HCT116 (cell line): Measurements from ENCODE around the gene RAB27B. TPM values are rescaled to one million over a fixed set of nuclear protein-coding genes. Genes with fewer than 3 reads are reported as not detected.

Source experiments
- ATAC-seq: fragments of 200-7000 bp; cut with Tn5 transposase; 2 replicates; pipeline ENCODE4 v1.9.1; 2020; ENCODE audit warnings: mild to moderate bottlenecking, moderate library complexity
- BruUV-seq: library from RNA; stranded (reverse); fragments of 400-500 nt; replicated peaks from 2 replicates; lab custom pipeline; 2021; lab: Mats Ljungman, UMichigan
- CTCF ChIA-PET: fragments of 300-600 bp; sonication (Branson Sonifier 250); formaldehyde crosslinking; loops from one replicate; lab custom pipeline; 2021; ENCODE audit warnings: antibody characterized with exemption; lab: Charles Lee
- POLR2A ChIA-PET: fragments of 300-600, 350-600 bp; sonication (Branson Sonifier 250); formaldehyde crosslinking; loops from one replicate; lab custom pipeline; 2021; ENCODE audit warnings: antibody characterized with exemption; lab: Charles Lee
- RAD21 ChIA-PET, 2 experiments: fragments of 300-600 bp; sonication (Branson Sonifier 250); formaldehyde crosslinking; loops; one replicate each; lab custom pipeline; 2023; ENCODE audit warnings: low total read pairs in 2 of 2; ENCODE audit not compliant: uncharacterized antibody in 2 of 2, unreplicated experiment in 2 of 2, low non-redundant PET in 1 of 2; lab: Charles Lee
- DNase-seq: peaks from one replicate; pipeline ENCODE4 v3.0.0-alpha.2; 2010; ENCODE audit warnings: low read depth, low spot score
- H2AFZ ChIP-seq: fragments of 200-600 bp; shearing (Covaris generic), sonication (generic); 2 replicates; pipeline ENCODE4 v1.6.1; 2017; ENCODE audit warnings: low read depth, mixed run types, mixed read lengths, antibody characterized with exemption, low read length; ENCODE audit not compliant: poor library complexity, severe bottlenecking
- H3K27ac ChIP-seq: 2 replicates; pipeline ENCODE4 v1.5.1; 2012; ENCODE audit warnings: low read depth, low read length
- H3K27me3 ChIP-seq: fragments of 200-600 bp; sonication (generic); 2 replicates; pipeline ENCODE4 v1.6.1; 2016; ENCODE audit warnings: mixed run types, low read length, mixed read lengths; ENCODE audit not compliant: insufficient read depth
- H3K36me3 ChIP-seq, 2 experiments: fragments of 200-500 bp in 1 of 2; fragments of 200-600 bp in 1 of 2; sonication (Bioruptor generic) in 1 of 2; sonication (generic) in 1 of 2; 2 replicates each; pipeline versions ENCODE4 v1.5.1 to v1.6.1; 2014 to 2016; ENCODE audit warnings: low read length in 2 of 2, inconsistent platforms in 1 of 2, mixed read lengths in 1 of 2, mixed run types in 1 of 2; ENCODE audit not compliant: insufficient read depth in 2 of 2, control insufficient read depth in 1 of 2
- H3K4me1 ChIP-seq, 2 experiments: fragments of 200-600 bp in 1 of 2; sonication (generic) in 1 of 2; 2 replicates each; pipeline versions ENCODE4 v1.5.1 to v1.6.1; 2012 to 2017; ENCODE audit warnings: low read length in 2 of 2, inconsistent platforms in 1 of 2, mild to moderate bottlenecking in 1 of 2, mixed read lengths in 1 of 2, mixed run types in 1 of 2, moderate library complexity in 1 of 2; ENCODE audit not compliant: insufficient read depth in 2 of 2, control insufficient read depth in 1 of 2
- H3K4me2 ChIP-seq: fragments of 200-600 bp; sonication (generic); 2 replicates; pipeline ENCODE4 v1.6.1; 2017; ENCODE audit warnings: mixed run types, low read length, mixed read lengths
- H3K4me3 ChIP-seq, 2 experiments: fragments of 200-600 bp in 1 of 2; sonication (generic) in 1 of 2; replicated peaks in 1 of 2; 2 replicates each; pipeline ENCODE4 v1.5.1; 2011 to 2016; ENCODE audit warnings: low read length in 2 of 2, control low read depth in 1 of 2, low read depth in 1 of 2, mild to moderate bottlenecking in 1 of 2, mixed read lengths in 1 of 2, mixed run types in 1 of 2
- H3K79me2 ChIP-seq: fragments of 200-600 bp; sonication (generic); 2 replicates; pipeline ENCODE4 v1.6.1; 2017; ENCODE audit warnings: mild to moderate bottlenecking, mixed run types, low read length, moderate library complexity, mixed read lengths; ENCODE audit not compliant: insufficient read depth
- H3K9ac ChIP-seq: fragments of 200-600 bp; sonication (generic); 2 replicates; pipeline ENCODE4 v1.6.1; 2016; ENCODE audit warnings: low read length, mixed read lengths
- H3K9me2 ChIP-seq: fragments of 200-600 bp; sonication (generic), shearing (Covaris generic); 2 replicates; pipeline ENCODE4 v1.6.1; 2017; ENCODE audit warnings: mixed run types, mild to moderate bottlenecking, moderate library complexity; ENCODE audit not compliant: insufficient read depth
- H3K9me3 ChIP-seq, 2 experiments: fragments of 200-500 bp in 1 of 2; fragments of 200-600 bp in 1 of 2; sonication (Bioruptor generic) in 1 of 2; sonication (generic) in 1 of 2; 2 replicates each; pipeline ENCODE4 v1.6.1; 2014 to 2017; ENCODE audit warnings: low read length in 2 of 2, mixed read lengths in 2 of 2, inconsistent platforms in 1 of 2, low read depth in 1 of 2, mild to moderate bottlenecking in 1 of 2, mixed run types in 1 of 2, moderate library complexity in 1 of 2; ENCODE audit not compliant: control insufficient read depth in 1 of 2, insufficient read depth in 1 of 2
- H4K20me1 ChIP-seq: fragments of 200-600 bp; sonication (generic), shearing (Covaris generic); 2 replicates; pipeline ENCODE4 v1.6.1; 2017; ENCODE audit warnings: mixed run types, mild to moderate bottlenecking, moderate library complexity; ENCODE audit not compliant: insufficient read depth
- CBX3 ChIP-seq: IDR thresholded peaks from 2 replicates; pipeline ENCODE4 v1.6.1; 2012; ENCODE audit warnings: low read depth
- CTCF ChIP-seq, 3 experiments: fragments of 200-600 bp in 1 of 3; sonication (generic) in 1 of 3; IDR thresholded peaks in 2 of 3; conservative IDR thresholded peaks in 1 of 3; 2 replicates each; pipeline ENCODE4 v1.5.1; 2012 to 2017; ENCODE audit warnings: low read depth in 2 of 3, low read length in 2 of 3, antibody characterized with exemption in 1 of 3, borderline replicate concordance in 1 of 3, control low read depth in 1 of 3, mild to moderate bottlenecking in 1 of 3, mixed read lengths in 1 of 3, mixed run types in 1 of 3, moderate library complexity in 1 of 3; ENCODE audit not compliant: insufficient read depth in 1 of 3
- EGR1 ChIP-seq: IDR thresholded peaks from 2 replicates; pipeline ENCODE4 v1.6.1; 2012; ENCODE audit warnings: low read depth
- ELF1 ChIP-seq: IDR thresholded peaks from 2 replicates; pipeline ENCODE4 v1.6.1; 2012; ENCODE audit warnings: low read depth, borderline replicate concordance
- EZH2phosphoT487 ChIP-seq: fragments of 200-600 bp; IDR thresholded peaks from 2 replicates; pipeline ENCODE4 v1.6.1; 2018; ENCODE audit warnings: antibody characterized with exemption, borderline replicate concordance
- FOSL1 ChIP-seq: IDR thresholded peaks from 2 replicates; pipeline ENCODE4 v1.6.1; 2012; ENCODE audit warnings: low read depth
- JUND ChIP-seq: IDR thresholded peaks from 2 replicates; pipeline ENCODE4 v1.6.1; 2012
- MAX ChIP-seq: IDR thresholded peaks from 2 replicates; pipeline ENCODE4 v1.6.1; 2012
- POLR2A ChIP-seq: IDR thresholded peaks from 2 replicates; pipeline ENCODE4 v1.7.0; 2011; ENCODE audit warnings: borderline replicate concordance; ENCODE audit not compliant: insufficient read depth, insufficient read length; ENCODE audit errors: extremely low read depth
- POLR2AphosphoS5 ChIP-seq: IDR thresholded peaks from 2 replicates; pipeline ENCODE4 v1.6.1; 2011; ENCODE audit warnings: mild to moderate bottlenecking, low read depth, low read length, moderate library complexity
- RAD21 ChIP-seq: IDR thresholded peaks from 2 replicates; pipeline ENCODE4 v1.6.1; 2012; ENCODE audit warnings: low read depth, mild to moderate bottlenecking
- REST ChIP-seq: IDR thresholded peaks from 2 replicates; pipeline ENCODE4 v1.6.1; 2012; ENCODE audit warnings: low read depth
- SIN3A ChIP-seq: IDR thresholded peaks from 2 replicates; pipeline ENCODE4 v1.6.1; 2012; ENCODE audit warnings: low read depth
- SRF ChIP-seq: IDR thresholded peaks from 2 replicates; pipeline ENCODE4 v1.6.1; 2012; ENCODE audit warnings: low read depth
- TCF7L2 ChIP-seq: IDR thresholded peaks from 2 replicates; pipeline ENCODE4 v1.7.0; 2011; ENCODE audit warnings: borderline replicate concordance, inconsistent platforms; ENCODE audit not compliant: insufficient read depth, insufficient read length; ENCODE audit errors: extremely low read depth
- YY1 ChIP-seq: IDR thresholded peaks from 2 replicates; pipeline ENCODE4 v1.6.1; 2011; ENCODE audit warnings: low read length, low read depth, moderate library complexity, mild to moderate bottlenecking; ENCODE audit not compliant: insufficient replicate concordance; ENCODE audit errors: extremely low read depth
- intact Hi-C: fragments of 100-400 bp; cut with micrococcal nuclease; formaldehyde crosslinking; loops from 2 replicates; pipeline ENCODE4 v1.10.0; 2022
- total RNA-seq: library from RNA; stranded (reverse); gene quantifications from one replicate; pipeline ENCODE4 v1.2.1, GENCODE V29; 2021; ENCODE audit not compliant: unreplicated experiment

RAB27B gene
- total RNA-seq, 1 experiment from 2014 or later, result 2.2 TPM

- no peaks in the 10 kb centered on the region for H4K20me1 ChIP-seq
- intact Hi-C loops, result no loop called here
- no TSS peak for BruUV-seq
- no peak overlapping the region for H3K4me3 ChIP-seq
- ChIA-PET POLR2A (no interaction called here), RAD21 (no interaction called here), CTCF (no interaction called here)
- ATAC-seq (no peak), DNase-seq (no peak)
- no peak overlapping the region for H3K27ac ChIP-seq
- H3K9ac ChIP-seq, result no peak overlapping the region
- no peak overlapping the region for H2AFZ ChIP-seq
- H3K36me3 ChIP-seq, result no peaks in the 10 kb centered on the region
- H3K4me2 ChIP-seq, result no peak overlapping the region
- H3K9me2 ChIP-seq, result no peaks in the 10 kb centered on the region
- no peaks in the 10 kb centered on the region for H3K4me1 ChIP-seq
- H3K79me2 ChIP-seq, result no peaks in the 10 kb centered on the region
- H3K9me3 ChIP-seq, result no peaks in the 10 kb centered on the region
- no peaks in the 10 kb centered on the region for H3K27me3 ChIP-seq
- TF ChIP-seq EZH2phosphoT487, result no peak
- no peak for TF ChIP-seq FOSL1
- TF ChIP-seq POLR2AphosphoS5, result no peak
- TF ChIP-seq TCF7L2, result no peak
- no peak for TF ChIP-seq CBX3
- TF ChIP-seq SIN3A, result no peak
- TF ChIP-seq SRF, result no peak
- TF ChIP-seq MAX, result no peak
- TF ChIP-seq CTCF (IDR thresholded peaks at IDR 0.05 in 2 of 3, conservative IDR thresholded peaks at IDR 0.05 in 1 of 3; ENCODE audit: borderline replicate concordance in 1 of 3, insufficient read depth in 1 of 3, low read depth in 2 of 3, low read length in 2 of 3), result no peak
These were observed 71.2 kb downstream of the RAB27B start for GRCh38 chr18:54899500-54899899.

- Histone ChIP-seq H3K36me3 (no peaks in the 10 kb centered on the region), H3K9ac (no peak overlapping the region), H3K9me2 (no peaks in the 10 kb centered on the region), H3K4me1 (no peaks in the 10 kb centered on the region), H2AFZ (no peak overlapping the region), H3K27ac (no peak overlapping the region), H3K79me2 (no peaks in the 10 kb centered on the region), H3K4me2 (no peak overlapping the region), H3K9me3 (no peaks in the 10 kb centered on the region), H4K20me1 (no peaks in the 10 kb centered on the region), H3K27me3 (no peaks in the 10 kb centered on the region), H3K4me3 (no peak overlapping the region)
- intact Hi-C loops, result no loop called here
- DNase-seq (no peak), ATAC-seq (no peak)
- CTCF ChIA-PET, result no interaction called here
- POLR2A ChIA-PET, result no interaction called here
- RAD21 ChIA-PET, result no interaction called here
- no TSS peak for BruUV-seq
- TF ChIP-seq SRF (no peak), POLR2A (no peak), YY1 (no peak), REST (no peak), EGR1 (no peak), RAD21 (no peak), ELF1 (no peak), JUND (no peak)
These were observed 72.0 kb downstream of the RAB27B start for GRCh38 chr18:54900290-54900689.
